Endothelial cell of umbilical vein (primary cell): Measurements from ENCODE around the gene MED7.

Source experiments
- CTCF ChIP-seq, 2 donors: IDR thresholded peaks; 1 replicate in 1 of 2; 2 replicates in 1 of 2; pipeline ENCODE4 v1.5.1; 2011; ENCODE audit warnings: low read length in 2 of 2, mild to moderate bottlenecking in 2 of 2, moderate library complexity in 2 of 2, control low read depth in 1 of 2, inconsistent platforms in 1 of 2, low read depth in 1 of 2; ENCODE audit not compliant: insufficient read depth in 1 of 2; ENCODE audit errors: extremely low read depth in 1 of 2
- EZH2 ChIP-seq: IDR thresholded peaks from 2 replicates; pipeline ENCODE4 v1.6.1; 2012; ENCODE audit warnings: borderline replicate concordance, low read depth, mild to moderate bottlenecking, moderate library complexity, low read length, inconsistent platforms; ENCODE audit not compliant: severe bottlenecking

- TF ChIP-seq CTCF (IDR thresholded peaks at IDR 0.05; ENCODE audit: extremely low read depth in 1 of 2, insufficient read depth in 1 of 2, low read depth in 1 of 2, low read length in 2 of 2) (no peak), EZH2 (no peak)
Measured at GRCh38 chr5:157130925-157131324, 11.7 kb downstream of the MED7 start.
